Ovary (tissue), 3 donors: ENCODE measurements around the gene AKAP6.

Source experiments
- CTCF ChIP-seq, 3 donors: fragments of 450-650 bp in 2 of 3; fragments of 200-600 bp in 1 of 3; IDR thresholded peaks; one replicate each; pipeline versions ENCODE4 v1.5.1 to v1.8.0; 2016 to 2022; ENCODE audit warnings: antibody characterized with exemption in 3 of 3, mild to moderate bottlenecking in 1 of 3
- EP300 ChIP-seq: sonication (generic); formaldehyde crosslinking; IDR thresholded peaks from one replicate; pipeline ENCODE4 v1.6.1; 2017; ENCODE audit warnings: antibody characterized with exemption
- POLR2A ChIP-seq: fragments of 450-650 bp; IDR thresholded peaks from one replicate; pipeline ENCODE4 v1.6.1; 2017; ENCODE audit warnings: antibody characterized with exemption, mild to moderate bottlenecking, moderate library complexity
- donor health status: DM: no; HTN: no; CAD: no.

DNA sequence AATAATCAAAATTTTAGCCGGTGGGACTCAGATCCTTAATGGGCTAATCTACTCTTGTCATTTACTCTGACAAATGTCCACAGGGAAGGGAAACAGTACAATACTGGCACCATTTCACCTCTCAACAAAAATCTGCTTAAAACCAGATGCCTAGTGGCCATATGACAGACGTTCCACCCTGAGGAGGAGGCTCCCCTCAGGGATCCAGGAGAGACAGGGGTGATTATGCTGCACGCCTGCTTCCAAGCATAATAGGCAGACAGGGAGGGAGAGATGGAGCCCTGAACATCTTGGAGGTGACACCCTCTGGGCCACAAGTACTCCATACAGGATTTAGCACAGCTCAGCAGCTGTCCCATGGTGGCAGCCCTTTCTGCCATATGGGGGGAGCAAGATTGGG is 24.8 kb upstream of the AKAP6 start:
- TF ChIP-seq POLR2A: no peak
- TF ChIP-seq CTCF (IDR thresholded peaks at IDR 0.05): no peak
- TF ChIP-seq EP300: no peak
